Fibroblast of villous mesenchyme (primary cell): ENCODE data around the gene LHCGR. TPM values are rescaled to one million over a fixed set of nuclear protein-coding genes. Genes with fewer than 3 reads are reported as not detected.
"Not testable (repeated sequence)": the region's sequence is repeated elsewhere in the genome, so short reads cannot be mapped to it uniquely, and the experiment has no call there.

Experiments used
- DNase-seq: peaks from one replicate; pipeline ENCODE4 v3.0.0-alpha.2; 2010; ENCODE audit warnings: low read depth
- H3K4me3 ChIP-seq: 2 replicates; pipeline ENCODE4 v1.5.1; 2011; ENCODE audit warnings: low read depth, mild to moderate bottlenecking, low read length
- CTCF ChIP-seq: IDR thresholded peaks from 2 replicates; pipeline ENCODE4 v1.5.1; 2012; ENCODE audit warnings: low read depth, mild to moderate bottlenecking, low read length; ENCODE audit not compliant: insufficient read depth
- total RNA-seq: library from RNA; depleted of rRNA; stranded (reverse); fragments of >200 nt; gene quantifications from 2 replicates; pipeline ENCODE4 v1.2.3, GENCODE V29; 2012

Gene LHCGR
- total RNA-seq, 1 donor = not detected

- DNase-seq = no peak
- TF ChIP-seq CTCF = no peak
- no peak overlapping the region for H3K4me3 ChIP-seq
Observed at GRCh38 chr2:48713647-48714046, 41.9 kb downstream of the LHCGR start.

DNA sequence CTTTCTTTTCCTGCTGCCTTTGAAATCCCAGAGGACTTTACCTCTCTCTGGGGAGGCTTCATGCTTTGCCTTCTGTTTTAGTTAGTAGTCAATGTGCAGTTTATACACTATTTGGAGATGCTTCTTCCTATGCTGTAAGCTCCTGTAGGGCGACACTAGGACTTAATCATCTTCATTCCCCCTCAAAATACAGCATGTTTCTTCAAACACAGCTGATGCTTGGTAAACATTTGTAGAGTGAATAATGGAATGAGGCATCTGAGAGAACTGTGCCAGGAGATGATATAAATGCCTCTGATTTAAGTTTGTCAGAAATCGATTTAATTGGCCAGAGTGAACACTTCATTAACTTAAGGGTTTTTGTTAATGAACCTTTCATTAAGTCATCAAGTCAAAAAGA is 43.4 kb downstream of the LHCGR start:
- no peak overlapping the region for H3K4me3 ChIP-seq
- no peak for DNase-seq
- TF ChIP-seq CTCF = no peak

DNA sequence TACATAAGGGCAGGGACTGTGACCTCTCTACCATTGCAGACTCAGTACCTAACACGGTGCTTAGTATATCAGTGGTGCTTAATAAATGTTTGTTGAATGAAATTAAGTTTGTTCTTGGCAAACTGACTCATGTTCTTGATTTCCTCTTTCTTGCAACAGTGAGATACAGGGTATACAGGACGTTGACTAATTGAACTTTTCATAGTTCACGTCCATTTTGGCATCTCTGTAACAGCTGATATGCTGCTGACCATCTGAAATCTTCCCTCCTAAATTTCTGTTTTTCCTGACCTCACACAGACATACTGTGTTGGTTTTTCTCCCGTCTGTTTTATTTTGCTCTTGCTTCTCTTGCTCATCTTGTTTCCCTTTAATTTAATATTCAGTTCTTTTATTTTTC is 44.2 kb downstream of the LHCGR start:
- DNase-seq = no peak
- TF ChIP-seq CTCF = no peak
- H3K4me3 ChIP-seq = no peak overlapping the region

DNA sequence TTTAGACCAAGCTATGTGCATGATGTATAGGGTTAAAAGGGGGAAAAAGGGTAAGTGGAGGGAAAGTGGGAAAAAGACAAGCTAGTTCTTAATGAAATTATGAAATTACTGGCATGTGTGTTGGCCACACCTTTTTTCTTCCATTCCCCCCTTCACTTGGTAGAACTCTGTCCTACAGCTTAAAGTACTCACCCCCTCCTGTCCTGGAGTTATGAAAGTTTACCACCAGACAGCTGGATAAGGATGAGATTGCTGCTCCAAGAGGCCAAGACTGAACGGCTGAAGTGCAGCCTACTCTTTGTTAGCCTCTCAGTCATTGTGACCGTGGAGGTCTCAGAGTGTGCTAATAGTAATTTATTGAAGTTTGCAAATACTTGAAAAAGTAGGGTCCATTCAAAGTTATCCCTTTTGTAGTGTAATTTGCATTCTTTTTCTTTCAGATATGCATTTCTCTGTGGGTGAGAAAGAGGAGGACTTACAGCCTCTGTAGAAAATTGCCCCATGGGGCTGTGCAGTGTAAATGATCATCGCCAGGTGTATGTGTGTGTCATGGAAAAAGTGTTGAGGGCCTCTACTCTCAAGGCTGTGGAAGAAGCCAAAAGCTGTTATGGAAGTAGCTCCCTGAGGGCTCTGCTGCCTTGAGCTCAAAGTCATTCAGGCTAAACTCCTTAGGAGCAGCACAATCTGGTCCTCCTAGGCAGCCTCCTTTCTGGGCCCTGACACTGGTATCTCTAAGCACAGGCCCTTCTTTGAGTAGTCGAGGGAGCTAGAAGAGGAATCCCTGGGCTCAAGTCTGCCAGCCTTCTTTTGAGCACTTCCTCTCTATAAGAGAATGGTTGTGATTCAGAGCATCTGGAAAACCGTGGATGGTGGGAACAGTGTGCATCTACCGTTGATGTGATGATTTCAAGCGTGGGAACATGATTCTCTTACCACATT is 46.2 kb downstream of the LHCGR start:
- no peak for DNase-seq
- no peak overlapping the region for H3K4me3 ChIP-seq
- TF ChIP-seq CTCF = no peak

- no peak for DNase-seq
- TF ChIP-seq CTCF = no peak
- no peak overlapping the region for H3K4me3 ChIP-seq
Observed at GRCh38 chr2:48707466-48707865, 48.1 kb downstream of the LHCGR start.

DNA sequence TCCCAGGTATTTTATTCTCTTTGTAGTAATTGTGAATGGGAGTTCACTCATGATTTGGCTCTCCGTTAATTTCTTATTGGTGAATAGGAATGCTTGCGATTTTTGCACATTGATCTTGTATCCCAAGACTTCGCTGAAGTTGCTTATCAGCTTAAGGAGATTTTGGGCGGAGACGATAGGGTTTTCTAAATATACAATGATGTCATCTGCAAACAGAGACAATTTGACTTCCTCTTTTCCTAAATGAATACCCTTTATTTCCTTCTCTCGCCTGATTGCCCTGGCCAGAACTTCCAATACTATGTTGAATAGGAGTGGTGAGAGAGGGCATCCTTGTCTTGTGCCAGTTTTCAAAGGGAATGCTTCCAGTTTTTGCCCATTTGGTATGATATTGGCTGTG is 51.9 kb downstream of the LHCGR start:
- H3K4me3 ChIP-seq, DNase-seq: not testable (repeated sequence)

DNA sequence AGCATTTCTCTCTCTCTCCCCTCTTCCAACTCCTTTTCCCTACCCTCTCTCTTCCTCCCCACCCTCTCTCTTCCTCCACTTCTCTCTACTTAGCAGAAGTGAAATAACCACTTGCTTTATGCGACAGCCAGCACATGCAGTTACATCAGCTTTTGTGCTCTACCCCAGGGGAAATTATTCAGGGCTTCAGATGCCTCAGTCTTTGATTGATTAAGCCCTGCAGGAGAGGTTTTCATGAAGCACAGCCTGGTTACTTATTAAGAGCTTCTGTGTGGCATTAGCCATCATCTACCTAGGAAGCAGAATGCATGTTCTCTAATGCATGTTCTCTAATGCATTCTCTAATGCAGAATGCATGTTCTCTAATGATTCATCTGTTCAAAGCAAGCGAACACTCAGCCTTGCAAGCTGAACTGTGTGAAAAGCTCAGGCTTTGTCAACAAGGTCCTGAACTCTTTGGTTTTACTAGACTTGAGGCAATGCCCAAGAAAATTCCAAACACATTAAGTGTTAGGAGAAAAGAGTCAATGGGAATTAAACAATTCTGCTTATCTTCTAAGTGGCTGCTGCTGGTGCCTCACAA is 56.1 kb downstream of the LHCGR start:
- TF ChIP-seq CTCF = no peak
- no peak overlapping the region for H3K4me3 ChIP-seq
- peak; percentile 51 for DNase-seq
